ENCODE measurements around the gene IFI44.

IFI44 gene

GRCh38 chr1:78703806-78704205, 54.2 kb downstream of the IFI44 start:
- DNase-seq (ENCODE audit: low read depth in 2 of 2), result no peak

GRCh38 chr1:78712467-78713051, 62.9 kb downstream of the IFI44 start:
- no peak for DNase-seq (ENCODE audit: low read depth in 2 of 2)

GRCh38 chr1:78713297-78713696, 63.7 kb downstream of the IFI44 start:
- no peak for DNase-seq (ENCODE audit: low read depth in 2 of 2)
